ENCODE results near the gene AHDC1.
A peak's percentile ranks its signal among the peaks of the same experiment; 100 is the strongest.
"Not testable (repeated sequence)": the region's sequence is repeated elsewhere in the genome, so short reads cannot be mapped to it uniquely, and the experiment has no call there.

Gene AHDC1

GRCh38 chr1:27563341-27563590 lies 40.7 kb downstream of the AHDC1 start:
- no peak for DNase-seq (ENCODE audit: low spot score)

- DNase-seq (ENCODE audit: low spot score), result no peak
These were observed 41.2 kb downstream of the AHDC1 start for GRCh38 chr1:27562534-27563340.

- no peak for DNase-seq (ENCODE audit: low spot score)
These were observed 41.9 kb downstream of the AHDC1 start for GRCh38 chr1:27562021-27562420.

- DNase-seq (ENCODE audit: low spot score), result no peak
These were observed 42.6 kb downstream of the AHDC1 start for GRCh38 chr1:27561124-27561899.

- DNase-seq (ENCODE audit: low spot score), result no peak
These were observed 43.4 kb downstream of the AHDC1 start for GRCh38 chr1:27560268-27561123.

- no peak for DNase-seq (ENCODE audit: low spot score)
These were observed 44.4 kb downstream of the AHDC1 start for GRCh38 chr1:27559466-27560030.

GRCh38 chr1:27557596-27558340 lies 46.2 kb downstream of the AHDC1 start:
- no peak for DNase-seq (ENCODE audit: low spot score)

GRCh38 chr1:27556781-27557595 lies 47.0 kb downstream of the AHDC1 start:
- DNase-seq (ENCODE audit: low spot score), result peak; percentile 78

GRCh38 chr1:27556435-27556780 lies 47.5 kb downstream of the AHDC1 start:
- no peak for DNase-seq (ENCODE audit: low spot score)

GRCh38 chr1:27555700-27556424 lies 48.1 kb downstream of the AHDC1 start:
- DNase-seq (ENCODE audit: low spot score), result no peak

GRCh38 chr1:27554759-27555699 lies 48.9 kb downstream of the AHDC1 start:
- no peak for DNase-seq (ENCODE audit: low spot score)

- no peak for DNase-seq (ENCODE audit: low spot score)
These were observed 49.7 kb downstream of the AHDC1 start for GRCh38 chr1:27554293-27554692.

GRCh38 chr1:27553823-27554222 lies 50.1 kb downstream of the AHDC1 start:
- not testable (repeated sequence) for DNase-seq (ENCODE audit: low spot score)

GRCh38 chr1:27552911-27553420 lies 51.0 kb downstream of the AHDC1 start:
- DNase-seq (ENCODE audit: low spot score), result no peak

GRCh38 chr1:27551953-27552312 lies 52.0 kb downstream of the AHDC1 start:
- DNase-seq (ENCODE audit: low spot score), result no peak

- no peak for DNase-seq (ENCODE audit: low spot score)
These were observed 52.6 kb downstream of the AHDC1 start for GRCh38 chr1:27551170-27551952.

- no peak for DNase-seq (ENCODE audit: low spot score)
These were observed 53.3 kb downstream of the AHDC1 start for GRCh38 chr1:27550510-27551169.

Data from putamen (tissue), 1 donor.